Mesendoderm (in vitro differentiated cells): ENCODE results near the gene TBCD.

ENCODE experiments used
- DNase-seq: peaks from one replicate; pipeline ENCODE4 v3.0.0; 2013
- H2AK5ac ChIP-seq: 2 replicates; pipeline ENCODE4 v1.6.1; 2013; ENCODE audit warnings: low read length, inconsistent platforms
- H2BK120ac ChIP-seq: 2 replicates; pipeline ENCODE4 v1.6.1; 2013; ENCODE audit warnings: low read depth, mild to moderate bottlenecking, low read length, moderate library complexity, mixed read lengths
- H2BK15ac ChIP-seq: replicated peaks from 2 replicates; pipeline ENCODE4 v1.6.1; 2013; ENCODE audit warnings: low read depth, mild to moderate bottlenecking, moderate library complexity
- H2BK5ac ChIP-seq: 2 replicates; pipeline ENCODE4 v1.6.1; 2013; ENCODE audit warnings: low read length, inconsistent platforms
- H3K18ac ChIP-seq: 2 replicates; pipeline ENCODE4 v1.6.1; 2013; ENCODE audit warnings: mild to moderate bottlenecking, low read length, mixed read lengths
- H3K23ac ChIP-seq: one replicate; pipeline ENCODE4 v1.6.1; 2013; ENCODE audit warnings: low read length
- H3K27ac ChIP-seq: 2 replicates; pipeline ENCODE4 v1.5.1; 2013; ENCODE audit warnings: low read depth, mild to moderate bottlenecking, inconsistent platforms, low read length, moderate library complexity
- H3K27me3 ChIP-seq: 2 replicates; pipeline ENCODE4 v1.6.1; 2013; ENCODE audit warnings: low read length, control low read depth, mild to moderate bottlenecking, inconsistent platforms; ENCODE audit not compliant: insufficient read depth, poor library complexity
- H3K36me3 ChIP-seq: 2 replicates; pipeline ENCODE4 v1.6.1; 2013; ENCODE audit warnings: low read length, inconsistent platforms; ENCODE audit not compliant: control insufficient read depth, insufficient read depth
- H3K4ac ChIP-seq: one replicate; pipeline ENCODE4 v1.6.1; 2013; ENCODE audit warnings: low read depth, mild to moderate bottlenecking, low read length, moderate library complexity
- H3K4me1 ChIP-seq: 2 replicates; pipeline ENCODE4 v1.6.1; 2013; ENCODE audit warnings: low read depth, low read length, inconsistent platforms; ENCODE audit not compliant: control insufficient read depth
- H3K4me2 ChIP-seq: 2 replicates; pipeline ENCODE4 v1.6.1; 2013; ENCODE audit warnings: low read length
- H3K4me3 ChIP-seq: 2 replicates; pipeline ENCODE4 v1.5.1; 2013; ENCODE audit warnings: mild to moderate bottlenecking, low read length
- H3K56ac ChIP-seq: one replicate; pipeline ENCODE4 v1.6.1; 2013; ENCODE audit warnings: low read length
- H3K79me1 ChIP-seq: 2 replicates; pipeline ENCODE4 v1.6.1; 2013; ENCODE audit warnings: low read length, inconsistent platforms
- H3K79me2 ChIP-seq: 2 replicates; pipeline ENCODE4 v1.6.1; 2013; ENCODE audit warnings: mild to moderate bottlenecking, low read length; ENCODE audit not compliant: control insufficient read depth, insufficient read depth
- H3K9ac ChIP-seq: 2 replicates; pipeline ENCODE4 v1.6.1; 2013; ENCODE audit warnings: low read length, inconsistent platforms
- H4K5ac ChIP-seq: one replicate; pipeline ENCODE4 v1.6.1; 2013; ENCODE audit warnings: low read length
- H4K8ac ChIP-seq: one replicate; pipeline ENCODE4 v1.6.1; 2013; ENCODE audit warnings: low read depth, mild to moderate bottlenecking, control low read depth, low read length, moderate library complexity
- WGBS: extraction: QIAGEN DNeasy Blood & Tissue Kit; methylation state at CpG from one replicate; pipeline ENCODE4 v1.1.7; 2013; ENCODE audit warnings: low lambda C conversion rate, missing lambda C conversion rate; ENCODE audit not compliant: insufficient coverage; ENCODE audit errors: extremely low coverage; 5-methylcytosine and 5-hydroxymethylcytosine counted together

Gene TBCD

DNA sequence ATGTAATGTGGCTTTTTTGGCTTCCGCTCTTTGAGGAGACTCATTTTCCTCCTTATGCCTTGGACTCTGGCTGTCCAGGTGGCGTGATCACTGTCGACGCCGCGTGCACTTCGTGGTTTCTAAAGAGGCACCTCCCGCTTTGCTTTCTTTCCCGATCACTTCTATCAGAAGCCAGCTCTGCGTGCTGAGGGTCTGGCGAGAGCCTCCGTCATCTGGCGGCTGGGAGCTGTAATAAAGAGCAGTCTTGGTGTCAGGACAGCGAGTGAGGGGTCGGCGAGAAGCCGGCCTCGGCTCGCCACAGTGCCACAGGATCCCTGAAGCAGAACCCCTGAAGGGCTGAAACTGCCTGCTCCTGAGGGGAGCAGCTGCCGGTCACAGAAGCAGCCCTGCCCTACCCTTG lies 80.5 kb downstream of the TBCD start:
- WGBS = no CpG with 5 or more reads among the region's 20 CpGs
- H3K36me3 ChIP-seq = peaks cover 7% of the 10 kb centered on the region

GRCh38 chr17:82832881-82833475 lies 81.1 kb downstream of the TBCD start:
- Histone ChIP-seq H3K27me3 (no peaks in the 10 kb centered on the region), H4K5ac (no peak overlapping the region), H3K27ac (no peak overlapping the region), H3K79me1 (peaks cover 8% of the 10 kb centered on the region), H3K36me3 (peaks cover 5% of the 10 kb centered on the region), H3K4me2 (no peak overlapping the region), H3K4me3 (no peak overlapping the region), H2BK15ac (no peak overlapping the region), H3K18ac (no peak overlapping the region), H2BK5ac (no peak overlapping the region), H3K79me2 (no peaks in the 10 kb centered on the region), H3K56ac (no peak overlapping the region), H3K4me1 (no peaks in the 10 kb centered on the region), H3K9ac (no peak overlapping the region), H2AK5ac (no peak overlapping the region), H4K8ac (no peak overlapping the region), H2BK120ac (no peak overlapping the region), H3K4ac (no peak overlapping the region), H3K23ac (no peak overlapping the region)
- WGBS = no CpG with 5 or more reads among the region's 20 CpGs
- DNase-seq = no peak

More for the DNA sequence above, 80.5 kb downstream of the TBCD start:
- H3K9ac ChIP-seq = no peak overlapping the region
- H2BK15ac ChIP-seq = no peak overlapping the region
- no peak overlapping the region for H3K27ac ChIP-seq
- no peak overlapping the region for H3K56ac ChIP-seq
- no peak overlapping the region for H3K4me2 ChIP-seq
- H2BK120ac ChIP-seq = no peak overlapping the region
- no peaks in the 10 kb centered on the region for H3K27me3 ChIP-seq
- H3K18ac ChIP-seq = no peak overlapping the region
- H4K5ac ChIP-seq = no peak overlapping the region
- no peak overlapping the region for H2AK5ac ChIP-seq
- H3K4me3 ChIP-seq = no peak overlapping the region
- no peaks in the 10 kb centered on the region for H3K79me2 ChIP-seq
- H3K79me1 ChIP-seq = peaks cover 8% of the 10 kb centered on the region
- no peak overlapping the region for H2BK5ac ChIP-seq
- H3K23ac ChIP-seq = no peak overlapping the region
- H3K4me1 ChIP-seq = no peaks in the 10 kb centered on the region
- no peak for DNase-seq
- no peak overlapping the region for H4K8ac ChIP-seq
- no peak overlapping the region for H3K4ac ChIP-seq

DNA sequence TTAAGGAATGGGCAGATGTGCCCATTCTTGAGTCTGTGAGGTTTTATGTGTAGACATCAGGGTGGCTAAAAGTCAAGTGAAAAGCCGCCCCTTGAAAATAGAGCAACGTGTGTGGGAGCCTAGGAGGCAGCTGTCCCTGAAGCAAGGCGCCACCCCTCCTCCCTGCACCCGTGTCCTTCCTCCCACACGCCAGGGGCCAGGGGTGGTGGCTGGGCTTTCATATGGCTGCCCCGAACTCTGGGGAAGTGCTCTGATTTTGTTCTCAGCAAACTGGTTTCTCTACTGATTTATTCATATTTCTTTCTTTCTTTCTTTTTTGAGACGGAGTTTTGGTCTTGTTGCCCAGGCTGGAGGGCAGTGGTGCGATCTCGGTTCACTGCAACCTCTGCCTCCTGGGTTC lies 83.3 kb downstream of the TBCD start:
- H3K4me2 ChIP-seq = no peak overlapping the region
- H3K79me1 ChIP-seq = peaks cover 2% of the 10 kb centered on the region
- H2BK120ac ChIP-seq = no peak overlapping the region
- no peaks in the 10 kb centered on the region for H3K27me3 ChIP-seq
- no peak overlapping the region for H3K27ac ChIP-seq
- no peak overlapping the region for H4K5ac ChIP-seq
- no peak overlapping the region for H4K8ac ChIP-seq
- H3K9ac ChIP-seq = no peak overlapping the region
- no peaks in the 10 kb centered on the region for H3K4me1 ChIP-seq
- no peak for DNase-seq
- H3K4me3 ChIP-seq = no peak overlapping the region
- H3K23ac ChIP-seq = no peak overlapping the region
- H3K79me2 ChIP-seq = no peaks in the 10 kb centered on the region
- H3K18ac ChIP-seq = no peak overlapping the region
- no peak overlapping the region for H2BK5ac ChIP-seq
- peaks cover 2% of the 10 kb centered on the region for H3K36me3 ChIP-seq
- no peak overlapping the region for H2BK15ac ChIP-seq
- no CpG with 5 or more reads among the region's 9 CpGs for WGBS
- H3K56ac ChIP-seq = no peak overlapping the region
- H3K4ac ChIP-seq = no peak overlapping the region
- no peak overlapping the region for H2AK5ac ChIP-seq

DNA sequence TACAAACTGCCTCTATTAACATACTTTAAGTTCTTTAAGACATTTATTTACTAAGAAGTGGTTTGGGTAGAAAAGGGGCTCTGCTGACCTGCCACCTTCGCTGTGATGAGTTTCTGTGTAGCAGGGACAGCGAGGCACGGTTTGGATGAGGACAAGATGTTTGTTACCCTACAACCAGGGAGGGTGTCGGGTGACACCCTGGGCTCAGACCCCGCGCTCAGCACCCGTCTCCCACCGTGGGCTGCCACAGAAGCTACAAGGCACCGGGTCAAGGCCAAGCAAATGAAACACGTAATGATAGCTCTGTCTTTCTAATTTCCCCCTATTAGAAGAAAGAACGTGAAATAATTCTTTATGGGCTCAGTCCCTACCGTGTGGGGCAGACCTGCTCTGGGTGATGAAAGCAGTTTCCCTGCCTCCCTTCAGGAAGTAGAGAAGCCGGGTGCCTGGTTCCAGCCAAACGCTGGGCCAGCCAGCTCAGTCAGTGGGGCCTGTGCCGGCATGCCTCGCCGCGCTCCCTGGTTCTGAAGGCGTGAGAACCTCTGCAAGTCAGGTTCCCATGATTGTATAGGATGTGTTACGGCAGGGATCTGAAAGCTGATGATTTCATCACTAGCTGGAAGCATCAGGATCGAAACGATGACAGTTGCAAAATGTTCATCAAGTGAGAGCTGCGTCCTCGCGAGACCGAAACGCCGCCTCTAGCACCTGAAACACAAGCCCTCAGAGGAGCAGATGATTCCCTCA lies 84.1 kb downstream of the TBCD start:
- no peak overlapping the region for H4K8ac ChIP-seq
- no peak overlapping the region for H3K27ac ChIP-seq
- no peak overlapping the region for H3K4me3 ChIP-seq
- peaks cover 2% of the 10 kb centered on the region for H3K36me3 ChIP-seq
- H2BK120ac ChIP-seq = no peak overlapping the region
- H4K5ac ChIP-seq = no peak overlapping the region
- no peak overlapping the region for H2BK15ac ChIP-seq
- H2BK5ac ChIP-seq = no peak overlapping the region
- no peak overlapping the region for H3K4ac ChIP-seq
- H2AK5ac ChIP-seq = no peak overlapping the region
- no CpG with 5 or more reads among the region's 28 CpGs for WGBS
- no peaks in the 10 kb centered on the region for H3K4me1 ChIP-seq
- H3K79me2 ChIP-seq = no peaks in the 10 kb centered on the region
- H3K18ac ChIP-seq = no peak overlapping the region
- no peak overlapping the region for H3K4me2 ChIP-seq
- no peak for DNase-seq
- H3K56ac ChIP-seq = no peak overlapping the region
- H3K79me1 ChIP-seq = peaks cover 2% of the 10 kb centered on the region
- no peak overlapping the region for H3K23ac ChIP-seq
- no peaks in the 10 kb centered on the region for H3K27me3 ChIP-seq
- H3K9ac ChIP-seq = no peak overlapping the region

- Histone ChIP-seq H2BK120ac (no peak overlapping the region), H3K27me3 (no peaks in the 10 kb centered on the region), H3K23ac (no peak overlapping the region), H3K4me1 (no peaks in the 10 kb centered on the region), H2AK5ac (no peak overlapping the region), H3K18ac (no peak overlapping the region), H2BK5ac (no peak overlapping the region), H3K79me2 (no peaks in the 10 kb centered on the region), H3K27ac (no peak overlapping the region), H3K4me3 (no peak overlapping the region), H3K79me1 (peaks cover 2% of the 10 kb centered on the region), H3K56ac (no peak overlapping the region), H4K8ac (no peak overlapping the region), H3K9ac (no peak overlapping the region), H3K4me2 (no peak overlapping the region), H3K36me3 (peaks cover 2% of the 10 kb centered on the region), H3K4ac (no peak overlapping the region), H4K5ac (no peak overlapping the region), H2BK15ac (no peak overlapping the region)
- DNase-seq = peak; percentile 32
- WGBS = no CpG with 5 or more reads among the region's 12 CpGs
These were observed 85.0 kb downstream of the TBCD start for GRCh38 chr17:82836823-82837357.
